Measurements from ENCODE around the gene ALDH1A1. TPM values are rescaled to one million over a fixed set of nuclear protein-coding genes. Genes with fewer than 3 reads are reported as not detected.

The ALDH1A1 gene
- polyA plus RNA-seq, 1 donor (not counting 4 experiments of a cell fraction or from before 2014, with no cell fraction given) = 0.08 TPM

DNA sequence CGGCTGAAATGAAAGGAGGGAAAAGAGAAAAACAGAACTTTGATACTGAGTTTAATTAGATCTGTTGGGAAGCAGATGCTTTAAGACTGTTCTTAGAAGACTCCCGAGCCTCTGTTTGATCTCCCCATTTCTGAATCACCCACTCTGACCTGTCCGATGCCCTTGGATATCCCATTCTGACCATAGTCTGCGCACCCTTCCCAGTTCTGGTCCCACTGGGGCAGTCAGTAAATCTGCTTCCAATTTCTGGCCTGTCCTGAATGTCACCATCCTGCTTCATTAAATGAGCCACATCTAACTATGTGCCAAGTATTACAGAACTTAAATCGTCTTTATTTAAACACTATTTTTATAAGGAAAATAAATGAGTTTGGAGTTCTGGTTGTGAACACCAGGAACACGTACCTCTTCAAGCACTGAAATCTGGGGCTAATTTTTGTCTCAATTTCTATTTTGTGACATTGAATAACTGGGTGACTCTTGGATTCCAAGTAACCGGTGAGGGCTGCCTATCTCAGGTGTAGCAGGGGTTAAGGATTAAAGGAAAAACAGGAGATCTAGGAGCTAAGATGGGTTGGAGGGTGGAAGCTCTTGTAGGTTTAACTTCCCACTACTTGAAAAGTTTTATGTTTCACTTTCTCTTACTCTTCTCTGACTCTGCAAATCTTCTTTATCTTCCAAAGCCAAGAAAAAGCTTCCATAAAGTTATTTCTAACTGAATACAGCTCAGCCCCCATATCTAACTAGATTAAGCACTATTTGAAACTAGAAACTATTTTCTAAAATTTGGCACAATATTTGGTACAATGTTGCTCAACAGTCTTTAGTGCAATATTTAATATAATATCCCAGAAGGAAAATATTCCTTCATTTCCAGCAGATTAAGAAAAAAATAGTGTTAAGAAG is 40.1 kb downstream of the ALDH1A1 start:
- H4K20me1 ChIP-seq (ENCODE audit: control insufficient read depth, extremely low read depth, insufficient read depth, low read length) = no peaks in the 10 kb centered on the region
- TF ChIP-seq EZH2 (IDR thresholded peaks at IDR 0.05; ENCODE audit: low read length) = no peak
- TF ChIP-seq, protein P1, sequence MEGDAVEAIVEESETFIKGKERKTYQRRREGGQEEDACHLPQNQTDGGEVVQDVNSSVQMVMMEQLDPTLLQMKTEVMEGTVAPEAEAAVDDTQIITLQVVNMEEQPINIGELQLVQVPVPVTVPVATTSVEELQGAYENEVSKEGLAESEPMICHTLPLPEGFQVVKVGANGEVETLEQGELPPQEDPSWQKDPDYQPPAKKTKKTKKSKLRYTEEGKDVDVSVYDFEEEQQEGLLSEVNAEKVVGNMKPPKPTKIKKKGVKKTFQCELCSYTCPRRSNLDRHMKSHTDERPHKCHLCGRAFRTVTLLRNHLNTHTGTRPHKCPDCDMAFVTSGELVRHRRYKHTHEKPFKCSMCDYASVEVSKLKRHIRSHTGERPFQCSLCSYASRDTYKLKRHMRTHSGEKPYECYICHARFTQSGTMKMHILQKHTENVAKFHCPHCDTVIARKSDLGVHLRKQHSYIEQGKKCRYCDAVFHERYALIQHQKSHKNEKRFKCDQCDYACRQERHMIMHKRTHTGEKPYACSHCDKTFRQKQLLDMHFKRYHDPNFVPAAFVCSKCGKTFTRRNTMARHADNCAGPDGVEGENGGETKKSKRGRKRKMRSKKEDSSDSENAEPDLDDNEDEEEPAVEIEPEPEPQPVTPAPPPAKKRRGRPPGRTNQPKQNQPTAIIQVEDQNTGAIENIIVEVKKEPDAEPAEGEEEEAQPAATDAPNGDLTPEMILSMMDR (optimal IDR thresholded peaks at IDR 0.05 in 1 of 3, IDR thresholded peaks at IDR 0.05 in 1 of 3, conservative IDR thresholded peaks at IDR 0.05 in 1 of 3; ENCODE audit: extremely low read depth in 1 of 3, insufficient read depth in 2 of 3, low read length in 3 of 3) = no peak
- no peaks in the 10 kb centered on the region for H3K36me3 ChIP-seq (ENCODE audit: control insufficient read depth in 2 of 2, extremely low read depth in 1 of 2, insufficient read depth in 2 of 2, low read length in 2 of 2)
- no peak overlapping the region for H2AFZ ChIP-seq (ENCODE audit: control insufficient read depth, low read length)
- H3K4me2 ChIP-seq (ENCODE audit: control insufficient read depth, extremely low read depth, insufficient read depth, low read depth, low read length) = no peak overlapping the region
- no peak overlapping the region for H3K27ac ChIP-seq (ENCODE audit: control insufficient read depth, insufficient read depth, low read length)
- H3K27me3 ChIP-seq (ENCODE audit: control insufficient read depth, extremely low read depth, insufficient read depth, low read length) = no peaks in the 10 kb centered on the region
- dilution Hi-C loops (cut with MboI; ENCODE audit: extremely low pct_ligation_motif_present, low sequenced_read_pairs) = no loop called here
- H3K9me3 ChIP-seq (ENCODE audit: control insufficient read depth, low read depth, low read length) = no peaks in the 10 kb centered on the region
- DNase-seq (ENCODE audit: low read depth, low spot score) = no peak
- H3K79me2 ChIP-seq (ENCODE audit: control insufficient read depth, insufficient read depth, low read length) = no peaks in the 10 kb centered on the region
- no peak overlapping the region for H3K4me3 ChIP-seq (ENCODE audit: control insufficient read depth in 2 of 3, extremely low read depth in 1 of 3, insufficient read depth in 2 of 3, low read depth in 1 of 3, low read length in 3 of 3)
- no peaks in the 10 kb centered on the region for H3K9me1 ChIP-seq (ENCODE audit: control insufficient read depth, extremely low read depth, insufficient read depth, low read length)
- no peak overlapping the region for H3K9ac ChIP-seq (ENCODE audit: control insufficient read depth, extremely low read depth, insufficient read depth, low read length)
- no peak for FAIRE-seq
- no peaks in the 10 kb centered on the region for H3K4me1 ChIP-seq (ENCODE audit: control insufficient read depth, extremely low read depth, insufficient read depth, low read length)

- Histone ChIP-seq H4K20me1 (ENCODE audit: control insufficient read depth, extremely low read depth, insufficient read depth, low read length) (no peaks in the 10 kb centered on the region), H3K4me2 (ENCODE audit: control insufficient read depth, extremely low read depth, insufficient read depth, low read depth, low read length) (no peak overlapping the region), H3K36me3 (ENCODE audit: control insufficient read depth in 2 of 2, extremely low read depth in 1 of 2, insufficient read depth in 2 of 2, low read length in 2 of 2) (no peaks in the 10 kb centered on the region), H3K9me3 (ENCODE audit: control insufficient read depth, low read depth, low read length) (no peaks in the 10 kb centered on the region), H3K9me1 (ENCODE audit: control insufficient read depth, extremely low read depth, insufficient read depth, low read length) (no peaks in the 10 kb centered on the region), H3K9ac (ENCODE audit: control insufficient read depth, extremely low read depth, insufficient read depth, low read length) (no peak overlapping the region), H3K79me2 (ENCODE audit: control insufficient read depth, insufficient read depth, low read length) (no peaks in the 10 kb centered on the region), H3K27me3 (ENCODE audit: control insufficient read depth, extremely low read depth, insufficient read depth, low read length) (no peaks in the 10 kb centered on the region), H2AFZ (ENCODE audit: control insufficient read depth, low read length) (no peak overlapping the region), H3K4me3 (ENCODE audit: control insufficient read depth in 2 of 3, extremely low read depth in 1 of 3, insufficient read depth in 2 of 3, low read depth in 1 of 3, low read length in 3 of 3) (no peak overlapping the region), H3K4me1 (ENCODE audit: control insufficient read depth, extremely low read depth, insufficient read depth, low read length) (no peaks in the 10 kb centered on the region), H3K27ac (ENCODE audit: control insufficient read depth, insufficient read depth, low read length) (no peak overlapping the region)
- FAIRE-seq = no peak
- dilution Hi-C loops (cut with MboI; ENCODE audit: extremely low pct_ligation_motif_present, low sequenced_read_pairs) = no loop called here
- DNase-seq (ENCODE audit: low read depth, low spot score) = no peak
- no peak for TF ChIP-seq EZH2 (IDR thresholded peaks at IDR 0.05; ENCODE audit: low read length)
- TF ChIP-seq, protein P1 (optimal IDR thresholded peaks at IDR 0.05 in 1 of 3, IDR thresholded peaks at IDR 0.05 in 1 of 3, conservative IDR thresholded peaks at IDR 0.05 in 1 of 3; ENCODE audit: extremely low read depth in 1 of 3, insufficient read depth in 2 of 3, low read length in 3 of 3) = no peak
Observed at GRCh38 chr9:72911816-72912215, 41.0 kb downstream of the ALDH1A1 start.
